Mucosa of descending colon (tissue), 3 donors: ENCODE data around the gene PCSK6. TPM values are rescaled to one million over a fixed set of nuclear protein-coding genes. Genes with fewer than 3 reads are reported as not detected.
A peak's percentile ranks its signal among the peaks of the same experiment; 100 is the strongest.

Source experiments
- ATAC-seq: fragments of 200-7000 bp; cut with Tn5 transposase; one replicate; pipeline ENCODE4 v1.9.1; 2020; ENCODE audit warnings: mild to moderate bottlenecking, moderate library complexity
- DNase-seq, 3 donors: peaks; one replicate each; pipeline ENCODE4 v3.0.0-alpha.2; 2020
- H3K36me3 ChIP-seq: fragments of 200-600 bp; one replicate; pipeline ENCODE4 v1.8.0; 2021; ENCODE audit warnings: low read depth, mild to moderate bottlenecking
- H3K4me1 ChIP-seq: fragments of 200-600 bp; one replicate; pipeline ENCODE4 v1.8.0; 2021; ENCODE audit warnings: low read depth, mild to moderate bottlenecking
- H3K4me3 ChIP-seq: fragments of 200-600 bp; one replicate; pipeline ENCODE4 v1.8.0; 2021; ENCODE audit warnings: mild to moderate bottlenecking
- H3K9me3 ChIP-seq: fragments of 200-600 bp; one replicate; pipeline ENCODE4 v1.8.0; 2021; ENCODE audit warnings: mild to moderate bottlenecking
- intact Hi-C, 2 donors: fragments of 100-400 bp; cut with DNase I in 1 of 2; cut with micrococcal nuclease in 1 of 2; formaldehyde crosslinking; loops; one replicate each; pipeline versions ENCODE4 v1.11.0 to v1.11.1; 2022; cut with DNase I, micrococcal nuclease
- total RNA-seq, 3 donors: library from RNA; stranded (reverse); fragmentation: NEBNext Ultra II Directional in 2 of 3; extraction: Animal tissue kit (Norgen Biotek cat#: 25700) in 2 of 3; gene quantifications; one replicate each; pipeline versions ENCODE4 v1.2.1 to v1.2.4, GENCODE V29; 2021 to 2023
- TF ChIP-seq, protein P1 (sequence below): fragments of 200-600 bp; IDR thresholded peaks from one replicate; pipeline ENCODE4 v1.8.0; 2022; ENCODE audit warnings: antibody characterized with exemption, mild to moderate bottlenecking
- donor health status: DM: no; HTN: no; CAD: no; lungs with moderate emphysema.
- donor health status: DM: no; HTN: no; CAD: no.
- donor health status: DM: no; HTN: yes; CAD: no.

PCSK6 gene
- total RNA-seq, 3 donors from 2014 or later = 21.3 to 58.4 (median 30.3) TPM

DNA sequence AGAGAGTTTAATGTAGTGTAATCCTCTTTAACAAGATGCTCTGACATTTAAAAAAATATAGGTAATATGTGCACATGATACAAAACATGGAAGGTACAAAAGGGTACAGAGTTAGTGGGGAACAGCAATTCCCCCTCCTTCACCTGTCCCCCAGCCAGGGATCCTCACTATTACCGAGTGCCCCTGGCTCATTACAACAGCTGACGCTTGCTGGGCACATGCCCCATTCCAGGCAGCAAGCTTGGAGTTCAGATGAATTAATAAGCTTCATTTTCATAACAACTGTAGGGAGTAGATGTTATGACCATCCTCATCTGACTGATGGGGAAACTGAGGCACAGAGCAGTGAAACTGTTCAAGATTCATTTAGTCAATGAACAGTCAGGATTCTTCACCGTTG, 41.2 kb downstream of the PCSK6 start:
- no peak for DNase-seq
- H3K4me1 ChIP-seq = no peaks in the 10 kb centered on the region
- H3K9me3 ChIP-seq = no peaks in the 10 kb centered on the region
- TF ChIP-seq, protein P1, sequence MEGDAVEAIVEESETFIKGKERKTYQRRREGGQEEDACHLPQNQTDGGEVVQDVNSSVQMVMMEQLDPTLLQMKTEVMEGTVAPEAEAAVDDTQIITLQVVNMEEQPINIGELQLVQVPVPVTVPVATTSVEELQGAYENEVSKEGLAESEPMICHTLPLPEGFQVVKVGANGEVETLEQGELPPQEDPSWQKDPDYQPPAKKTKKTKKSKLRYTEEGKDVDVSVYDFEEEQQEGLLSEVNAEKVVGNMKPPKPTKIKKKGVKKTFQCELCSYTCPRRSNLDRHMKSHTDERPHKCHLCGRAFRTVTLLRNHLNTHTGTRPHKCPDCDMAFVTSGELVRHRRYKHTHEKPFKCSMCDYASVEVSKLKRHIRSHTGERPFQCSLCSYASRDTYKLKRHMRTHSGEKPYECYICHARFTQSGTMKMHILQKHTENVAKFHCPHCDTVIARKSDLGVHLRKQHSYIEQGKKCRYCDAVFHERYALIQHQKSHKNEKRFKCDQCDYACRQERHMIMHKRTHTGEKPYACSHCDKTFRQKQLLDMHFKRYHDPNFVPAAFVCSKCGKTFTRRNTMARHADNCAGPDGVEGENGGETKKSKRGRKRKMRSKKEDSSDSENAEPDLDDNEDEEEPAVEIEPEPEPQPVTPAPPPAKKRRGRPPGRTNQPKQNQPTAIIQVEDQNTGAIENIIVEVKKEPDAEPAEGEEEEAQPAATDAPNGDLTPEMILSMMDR = no peak
- ATAC-seq = no peak
- intact Hi-C loops = no loop called here
- H3K36me3 ChIP-seq = no peaks in the 10 kb centered on the region
- no peak overlapping the region for H3K4me3 ChIP-seq

DNA sequence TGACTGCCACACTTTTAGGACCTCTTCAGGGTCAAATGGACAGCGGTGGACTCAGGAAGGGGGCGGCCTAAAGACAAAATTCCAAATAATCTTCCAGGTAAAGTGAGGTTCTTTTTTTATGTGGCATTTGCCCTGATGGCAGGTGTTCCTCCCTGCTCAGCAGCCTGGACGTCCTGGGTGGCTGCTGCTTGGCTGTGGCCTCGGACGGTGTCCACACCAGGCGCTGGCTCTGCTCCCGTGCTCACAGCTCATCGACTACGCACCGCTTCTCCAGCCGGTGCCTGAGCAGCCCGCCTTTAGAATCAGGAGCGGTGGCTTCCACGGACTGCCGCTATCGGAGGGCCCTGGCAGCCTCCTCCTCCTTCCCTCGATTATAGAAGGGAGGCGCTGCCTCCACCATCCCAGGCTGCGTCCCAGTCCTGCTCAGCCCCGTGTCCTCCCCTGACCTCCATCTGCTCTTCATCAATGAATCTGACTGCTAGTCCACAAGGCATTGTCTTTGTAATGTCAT, 41.9 kb downstream of the PCSK6 start:
- no peaks in the 10 kb centered on the region for H3K36me3 ChIP-seq
- DNase-seq = no peak
- H3K4me3 ChIP-seq = no peak overlapping the region
- TF ChIP-seq, protein P1 = no peak
- no peaks in the 10 kb centered on the region for H3K9me3 ChIP-seq
- intact Hi-C loops = no loop called here
- ATAC-seq = no peak
- no peaks in the 10 kb centered on the region for H3K4me1 ChIP-seq

DNA sequence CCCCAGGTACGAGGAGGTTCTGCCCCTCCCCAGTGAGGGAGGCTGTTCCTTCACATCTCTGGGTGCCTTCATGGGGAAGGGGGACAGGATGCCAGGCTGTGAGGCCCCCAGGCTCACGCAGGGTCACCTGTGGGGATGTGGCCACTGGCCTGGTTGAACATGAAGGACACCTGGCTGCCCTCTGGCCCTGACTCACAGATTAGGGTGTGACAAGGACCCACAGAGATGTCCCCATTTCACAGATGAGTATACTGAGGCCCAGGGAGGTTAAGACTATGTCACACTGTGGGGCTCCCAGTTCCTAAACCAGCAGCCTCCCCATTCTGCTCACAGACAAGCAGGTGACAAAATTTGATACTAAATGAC, 42.4 kb downstream of the PCSK6 start:
- H3K4me1 ChIP-seq = no peaks in the 10 kb centered on the region
- TF ChIP-seq, protein P1 = no peak
- H3K9me3 ChIP-seq = no peaks in the 10 kb centered on the region
- no peak overlapping the region for H3K4me3 ChIP-seq
- intact Hi-C loops = no loop called here
- H3K36me3 ChIP-seq = no peaks in the 10 kb centered on the region
- no peak for DNase-seq
- no peak for ATAC-seq

DNA sequence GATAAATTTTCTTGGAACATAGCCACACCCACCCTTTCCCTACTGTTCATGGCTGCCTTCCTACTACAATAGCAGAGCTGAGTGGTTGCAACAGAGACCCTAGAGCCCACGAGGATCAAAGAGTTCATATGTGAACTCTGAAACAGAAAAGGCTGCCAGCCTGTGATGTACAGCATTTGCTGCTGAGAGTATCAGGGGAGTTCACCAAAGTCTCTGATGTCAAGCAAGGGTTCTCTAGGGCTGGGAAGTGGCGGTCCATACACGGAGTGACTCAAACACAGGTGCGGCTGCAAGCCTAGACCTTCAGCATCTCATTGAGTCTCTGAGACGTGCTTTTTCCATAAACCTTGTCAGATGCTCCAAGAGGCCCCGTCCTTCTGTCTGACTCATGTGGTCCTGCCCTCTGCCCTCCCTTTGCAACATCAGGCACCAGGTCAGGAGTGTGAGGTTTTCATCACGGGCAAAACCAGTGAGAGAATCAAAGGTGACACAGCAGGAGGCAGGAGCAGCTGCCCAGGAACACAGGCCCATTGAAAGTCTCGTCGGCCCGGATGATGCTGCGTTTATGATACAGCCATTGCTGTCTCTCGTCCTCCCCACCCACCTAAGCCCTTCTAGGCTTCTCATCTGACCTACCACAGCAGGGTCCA, 42.9 kb downstream of the PCSK6 start:
- intact Hi-C loops = no loop called here
- no peak for DNase-seq
- ATAC-seq = no peak

DNA sequence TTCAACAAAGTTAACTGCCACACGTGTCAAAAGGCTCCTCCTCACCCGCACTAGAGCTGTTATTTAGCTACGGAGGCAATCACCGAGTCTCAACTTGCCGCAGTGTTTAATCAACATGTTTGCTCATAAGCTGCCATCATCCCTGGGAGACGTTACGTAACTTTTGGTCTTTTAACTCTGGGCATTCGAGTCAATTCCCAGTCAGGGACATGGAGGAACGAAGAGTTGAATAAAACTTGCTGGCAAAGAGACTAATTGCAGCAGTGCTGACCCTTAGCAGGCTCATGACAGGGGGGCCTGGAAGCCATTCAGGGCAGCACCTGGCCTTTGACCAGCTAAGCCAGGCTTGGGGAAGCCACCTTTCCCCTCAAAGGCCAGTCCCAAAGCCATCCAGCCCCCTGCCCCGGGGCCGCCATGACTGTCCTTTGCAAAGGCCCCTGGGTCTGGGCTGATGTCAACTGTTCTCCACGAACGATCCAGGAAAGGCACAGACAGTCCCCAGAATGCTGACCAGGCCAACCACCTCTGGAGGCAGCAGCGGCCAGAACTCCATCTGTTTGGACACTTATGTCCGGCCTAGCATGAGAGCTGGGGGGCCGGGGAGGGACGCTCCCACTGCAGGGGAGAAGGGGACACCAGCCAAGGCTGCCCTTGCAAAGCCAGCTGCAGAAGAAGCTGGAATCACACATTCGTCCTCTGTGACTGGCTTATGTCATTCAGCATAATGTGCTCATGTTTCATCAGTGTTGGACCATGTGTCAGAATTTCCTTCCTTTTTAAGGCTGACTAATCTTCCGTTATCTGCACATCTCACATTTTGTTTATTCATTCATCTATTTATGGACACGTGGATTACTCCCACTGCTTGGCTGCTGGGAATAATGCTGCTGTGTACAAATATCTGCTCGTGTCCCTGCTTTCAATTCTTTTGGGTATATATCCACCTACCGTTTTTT, 43.7 kb downstream of the PCSK6 start:
- intact Hi-C loops = no loop called here
- no peak for DNase-seq
- Histone ChIP-seq H3K4me1 (no peaks in the 10 kb centered on the region), H3K9me3 (no peaks in the 10 kb centered on the region), H3K4me3 (no peak overlapping the region), H3K36me3 (no peaks in the 10 kb centered on the region)
- peak; percentile 26 for ATAC-seq
- TF ChIP-seq, protein P1 = no peak

More for the DNA sequence above, 42.9 kb downstream of the PCSK6 start:
- Histone ChIP-seq H3K4me1 (no peaks in the 10 kb centered on the region), H3K9me3 (no peaks in the 10 kb centered on the region), H3K4me3 (no peak overlapping the region), H3K36me3 (no peaks in the 10 kb centered on the region)
- TF ChIP-seq, protein P1 = no peak
